ENCODE results near the gene CCL15.
A peak's percentile ranks its signal among the peaks of the same experiment; 100 is the strongest.

Gene CCL15

DNA sequence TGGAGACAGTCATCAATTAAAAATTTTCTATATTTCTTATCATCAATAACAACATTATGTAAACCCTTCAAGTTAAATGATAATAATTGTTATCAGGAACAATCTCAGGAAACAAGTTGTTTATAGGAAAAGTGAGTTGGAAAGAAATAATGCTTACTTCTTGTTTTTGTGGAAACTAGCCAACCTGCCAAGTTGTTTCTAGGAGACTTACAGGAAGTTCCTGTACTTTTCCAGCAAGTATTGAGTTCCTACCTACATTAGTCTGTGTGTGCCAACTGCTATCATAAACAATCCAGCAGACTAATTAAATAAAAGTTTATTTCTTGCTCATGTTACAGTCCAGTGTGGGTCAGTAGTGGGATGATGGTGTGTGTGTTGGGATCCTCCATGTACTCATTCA is 13.2 kb downstream of the CCL15 start:
- DNase-seq: no peak

GRCh38 chr17:35986643-35987042 is 14.7 kb downstream of the CCL15 start, which contains the start of gene CCL14:
TSS of gene CCL14 (minus strand) at chr17:35986729. CDS start at chr17:35986649, 80 bp downstream.
- no peak for DNase-seq

GRCh38 chr17:35984140-35984539 is 17.2 kb downstream of the CCL15 start:
- DNase-seq: no peak

- DNase-seq: no peak
Measured at GRCh38 chr17:35982409-35983191, 18.8 kb downstream of the CCL15 start.

DNA sequence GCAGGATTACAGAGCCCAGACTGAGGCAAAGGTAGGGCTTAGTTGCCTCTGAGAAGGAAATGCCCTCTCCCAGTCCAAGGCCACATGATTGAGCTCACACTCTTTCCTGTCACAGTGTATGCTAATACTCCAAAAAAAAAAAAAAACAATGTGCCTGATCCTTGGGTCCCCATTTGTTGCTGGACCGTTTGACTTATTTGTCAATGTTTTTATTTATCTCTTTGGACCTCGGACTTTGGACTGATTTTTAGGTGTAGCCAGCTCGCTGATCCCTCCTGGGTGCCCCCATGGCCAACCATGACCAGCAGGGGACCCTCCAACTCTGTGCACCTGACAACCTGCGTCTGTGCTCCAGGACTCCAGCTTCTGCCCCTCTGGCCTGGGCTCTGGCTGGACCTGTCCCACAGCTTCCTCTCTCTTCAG is 19.4 kb downstream of the CCL15 start:
- no peak for DNase-seq

GRCh38 chr17:35981246-35981645 is 20.1 kb downstream of the CCL15 start, which contains the start of gene CCL16:
TSS of gene CCL16 (minus strand) at chr17:35981497. CDS start at chr17:35981420, 77 bp downstream.
- no peak for DNase-seq

- DNase-seq: no peak
Measured at GRCh38 chr17:35978346-35978745, 23.0 kb downstream of the CCL15 start.

GRCh38 chr17:35977509-35977908 is 23.8 kb downstream of the CCL15 start:
- DNase-seq: no peak

DNA sequence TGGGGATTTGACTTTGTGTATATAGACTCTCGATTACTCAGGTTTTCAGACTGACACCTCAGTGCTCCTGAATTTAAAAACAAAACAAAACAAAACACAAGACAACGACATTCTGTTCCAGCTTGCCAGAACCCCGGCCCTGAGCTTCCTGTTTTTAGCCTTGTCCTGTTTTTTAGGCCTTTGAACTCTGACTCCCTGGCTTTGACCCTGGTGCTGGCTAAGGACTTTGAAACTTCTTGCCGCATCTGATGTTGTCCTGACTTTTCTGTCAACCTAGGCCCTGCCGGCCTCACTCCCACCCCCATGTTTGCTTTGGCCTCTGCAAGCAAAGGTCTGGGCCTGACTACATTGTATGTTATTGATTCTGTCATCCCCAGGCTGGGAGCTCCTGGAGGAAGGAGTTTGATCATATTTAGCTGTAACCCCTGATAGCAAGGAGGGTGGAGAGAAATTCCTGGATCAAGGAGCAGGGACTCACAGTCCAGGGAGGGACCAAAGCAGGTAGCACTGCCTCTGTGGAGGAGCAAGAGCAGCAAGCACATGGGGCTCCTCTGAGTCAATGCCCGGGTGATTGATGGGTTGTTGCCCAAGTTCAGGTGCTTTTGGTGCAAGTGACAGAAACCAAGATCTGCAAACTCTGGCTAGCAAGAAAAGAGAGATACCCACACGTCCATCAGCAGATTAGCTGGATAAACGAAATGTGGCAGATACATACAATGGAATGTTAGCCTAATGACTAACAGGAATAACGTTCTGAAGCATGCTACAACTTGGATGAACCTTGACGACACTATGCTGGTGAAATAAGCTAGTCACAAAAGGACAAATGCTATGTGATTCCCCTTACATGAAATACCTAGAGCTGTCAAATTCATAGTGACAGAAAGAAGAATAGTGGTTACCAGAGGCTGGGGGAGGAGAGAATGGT is 27.8 kb downstream of the CCL15 start:
- DNase-seq: no peak

DNA sequence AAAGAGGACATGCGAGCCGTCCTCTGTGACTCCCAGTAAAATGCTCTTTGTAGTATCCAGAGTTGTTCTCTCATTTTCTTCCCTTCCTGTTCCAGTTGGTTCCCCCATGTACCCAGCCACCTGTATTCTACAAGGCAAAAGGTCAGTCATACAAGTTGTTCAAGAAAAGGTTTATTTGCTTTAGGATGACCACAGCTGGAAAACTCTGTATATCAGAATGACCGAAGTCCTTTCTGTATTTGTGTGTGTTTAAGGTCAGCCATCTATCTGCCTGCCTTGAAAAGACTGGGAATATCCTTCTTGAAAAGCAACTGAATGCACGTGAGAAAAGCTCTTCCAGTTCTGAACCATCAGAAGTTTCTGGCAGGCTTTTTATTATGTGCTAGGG is 28.4 kb downstream of the CCL15 start:
- no peak for DNase-seq

DNA sequence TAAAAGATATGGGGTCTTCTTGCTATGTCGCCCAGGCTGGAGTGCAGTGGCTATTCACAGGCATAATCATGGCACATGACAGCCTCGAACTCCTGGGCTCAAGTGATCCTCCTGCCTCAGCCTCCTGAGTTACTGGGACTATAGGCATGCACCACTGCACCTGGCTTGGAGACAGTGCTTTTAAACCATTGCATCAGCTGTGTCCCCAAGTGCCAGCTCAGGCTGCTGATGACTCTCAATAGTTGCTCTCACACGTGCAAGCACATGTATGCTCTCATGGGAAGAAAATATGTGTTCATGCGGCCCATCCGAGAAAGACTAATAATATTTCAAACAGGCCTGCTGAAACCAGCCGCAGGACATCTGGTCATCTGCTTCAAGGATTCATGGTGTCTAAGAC is 28.8 kb downstream of the CCL15 start:
- DNase-seq: no peak

DNA sequence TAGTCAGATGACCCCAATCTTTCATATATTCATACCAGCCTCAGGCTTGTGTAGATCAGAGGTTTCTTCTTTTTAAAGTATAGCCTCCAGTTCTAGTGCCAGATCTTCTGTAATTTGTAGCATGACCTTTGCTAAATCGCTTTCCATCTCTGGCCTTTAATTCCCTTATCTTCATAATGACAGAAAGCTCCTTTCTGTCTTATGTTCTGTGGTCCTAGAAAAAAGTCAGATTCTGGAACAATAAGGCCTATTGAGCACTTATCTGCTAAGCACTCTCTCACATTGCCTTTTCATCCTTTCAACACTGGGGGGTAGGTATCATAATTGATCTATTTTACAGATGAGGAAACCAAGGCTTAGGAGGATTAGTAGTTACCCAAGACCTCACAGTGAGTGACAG is 29.3 kb downstream of the CCL15 start:
- DNase-seq: no peak

- DNase-seq: peak; percentile 73
Measured at GRCh38 chr17:35969558-35970380, 31.6 kb downstream of the CCL15 start.

GRCh38 chr17:35968520-35969054 is 32.8 kb downstream of the CCL15 start:
- no peak for DNase-seq

GRCh38 chr17:35965272-35965671 is 36.1 kb downstream of the CCL15 start:
- DNase-seq: no peak

DNA sequence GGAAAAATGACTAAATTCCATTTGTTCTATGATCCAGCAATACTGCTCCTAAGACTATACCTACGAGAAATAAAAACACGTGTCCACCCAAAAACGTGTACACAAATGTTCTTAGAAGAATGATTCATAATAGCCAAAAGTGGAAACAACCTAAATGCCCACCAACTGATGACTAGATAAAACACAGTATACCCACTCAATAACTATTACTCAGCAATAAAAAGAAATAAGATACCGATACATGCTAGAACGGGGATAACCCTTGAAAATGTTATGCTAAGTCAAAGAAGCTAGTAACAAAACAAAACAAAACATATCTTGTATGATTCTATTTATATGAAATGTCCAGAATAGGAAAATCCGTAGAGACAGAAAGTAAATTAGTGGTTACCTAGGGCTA is 37.7 kb downstream of the CCL15 start:
- no peak for DNase-seq

GRCh38 chr17:35953720-35954119 is 47.6 kb downstream of the CCL15 start:
- DNase-seq: no peak

GRCh38 chr17:35949401-35949800 is 52.0 kb downstream of the CCL15 start:
- no peak for DNase-seq

DNA sequence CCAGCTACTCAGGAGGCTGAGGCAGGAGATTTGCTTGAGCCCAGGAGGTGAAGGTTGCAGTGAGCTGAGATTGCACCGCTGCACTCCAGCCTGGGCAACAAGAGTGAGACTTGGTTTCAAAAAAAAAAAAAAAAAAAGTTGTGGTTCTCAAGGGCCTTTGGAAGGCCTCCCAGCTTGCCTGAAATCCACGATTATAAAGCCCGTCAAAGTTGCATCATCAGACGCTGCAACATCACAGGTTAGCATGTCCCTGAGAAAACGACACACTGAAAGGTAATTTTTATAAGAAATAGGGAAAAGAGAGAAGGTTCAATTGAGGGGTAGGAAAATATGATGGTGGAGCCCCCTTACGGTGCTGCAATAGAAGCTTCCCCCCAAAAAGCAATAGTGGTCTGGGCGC is 53.3 kb downstream of the CCL15 start:
- DNase-seq: no peak
